Omental fat pad (tissue), 4 donors: ENCODE data around the gene ZNF491. TPM values are rescaled to one million over a fixed set of nuclear protein-coding genes. Genes with fewer than 3 reads are reported as not detected.
A peak's percentile ranks its signal among the peaks of the same experiment; 100 is the strongest.
"Not testable (repeated sequence)": the region's sequence is repeated elsewhere in the genome, so short reads cannot be mapped to it uniquely, and the experiment has no call there.

Experiments
- ATAC-seq: fragments of 150-250 bp; one replicate; pipeline ENCODE4 v1.9.1; 2016; ENCODE audit warnings: mild to moderate bottlenecking, moderate library complexity; ENCODE audit not compliant: low FRiP score
- DNase-seq: peaks from one replicate; pipeline ENCODE4 v3.0.0-alpha.2; 2019; ENCODE audit warnings: low spot score
- total RNA-seq, 4 donors: library from RNA; depleted of rRNA; stranded (reverse); fragments of >200 nt; gene quantifications; one replicate each; pipeline ENCODE4 v1.1.0, GENCODE V29; 2016
- TF ChIP-seq, protein P1 (sequence below), 3 donors: fragments of 450-650 bp; IDR thresholded peaks; one replicate each; pipeline ENCODE4 v1.5.1; 2016 to 2017; ENCODE audit warnings: antibody characterized with exemption in 3 of 3, mild to moderate bottlenecking in 3 of 3, moderate library complexity in 2 of 3

Gene ZNF491
- total RNA-seq, 4 donors from 2014 or later, result 0.36 to 3.9 (median 0.76) TPM

DNA sequence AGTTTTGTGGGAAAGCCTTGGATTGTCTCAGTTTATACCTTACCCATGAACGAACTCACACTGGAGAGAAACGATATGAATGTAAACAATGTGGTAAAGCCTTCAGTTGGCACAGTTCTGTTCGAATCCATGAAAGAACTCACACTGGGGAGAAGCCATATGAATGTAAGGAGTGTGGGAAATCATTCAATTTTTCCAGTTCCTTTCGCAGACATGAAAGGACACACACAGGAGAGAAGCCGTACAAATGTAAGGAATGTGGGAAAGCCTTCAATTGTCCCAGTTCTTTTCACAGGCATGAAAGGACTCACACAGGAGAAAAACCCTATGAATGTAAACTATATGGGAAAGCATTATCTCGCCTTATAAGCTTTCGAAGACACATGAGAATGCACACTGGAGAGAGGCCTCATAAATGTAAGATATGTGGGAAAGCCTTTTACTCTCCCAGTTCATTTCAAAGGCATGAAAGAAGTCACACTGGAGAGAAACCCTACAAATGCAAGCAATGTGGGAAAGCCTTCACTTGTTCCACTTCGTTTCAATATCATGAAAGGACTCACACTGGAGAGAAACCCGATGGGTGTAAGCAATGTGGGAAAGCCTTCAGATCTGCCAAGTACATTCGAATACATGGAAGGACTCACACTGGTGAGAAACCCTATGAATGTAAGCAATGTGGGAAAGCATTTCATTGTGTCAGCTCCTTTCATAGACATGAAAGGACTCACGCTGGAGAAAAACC lies 8.2 kb downstream of the ZNF491 start:
- TF ChIP-seq, protein P1, sequence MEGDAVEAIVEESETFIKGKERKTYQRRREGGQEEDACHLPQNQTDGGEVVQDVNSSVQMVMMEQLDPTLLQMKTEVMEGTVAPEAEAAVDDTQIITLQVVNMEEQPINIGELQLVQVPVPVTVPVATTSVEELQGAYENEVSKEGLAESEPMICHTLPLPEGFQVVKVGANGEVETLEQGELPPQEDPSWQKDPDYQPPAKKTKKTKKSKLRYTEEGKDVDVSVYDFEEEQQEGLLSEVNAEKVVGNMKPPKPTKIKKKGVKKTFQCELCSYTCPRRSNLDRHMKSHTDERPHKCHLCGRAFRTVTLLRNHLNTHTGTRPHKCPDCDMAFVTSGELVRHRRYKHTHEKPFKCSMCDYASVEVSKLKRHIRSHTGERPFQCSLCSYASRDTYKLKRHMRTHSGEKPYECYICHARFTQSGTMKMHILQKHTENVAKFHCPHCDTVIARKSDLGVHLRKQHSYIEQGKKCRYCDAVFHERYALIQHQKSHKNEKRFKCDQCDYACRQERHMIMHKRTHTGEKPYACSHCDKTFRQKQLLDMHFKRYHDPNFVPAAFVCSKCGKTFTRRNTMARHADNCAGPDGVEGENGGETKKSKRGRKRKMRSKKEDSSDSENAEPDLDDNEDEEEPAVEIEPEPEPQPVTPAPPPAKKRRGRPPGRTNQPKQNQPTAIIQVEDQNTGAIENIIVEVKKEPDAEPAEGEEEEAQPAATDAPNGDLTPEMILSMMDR (IDR thresholded peaks at IDR 0.05), result no peak
- no peak for DNase-seq
- ATAC-seq, result no peak

DNA sequence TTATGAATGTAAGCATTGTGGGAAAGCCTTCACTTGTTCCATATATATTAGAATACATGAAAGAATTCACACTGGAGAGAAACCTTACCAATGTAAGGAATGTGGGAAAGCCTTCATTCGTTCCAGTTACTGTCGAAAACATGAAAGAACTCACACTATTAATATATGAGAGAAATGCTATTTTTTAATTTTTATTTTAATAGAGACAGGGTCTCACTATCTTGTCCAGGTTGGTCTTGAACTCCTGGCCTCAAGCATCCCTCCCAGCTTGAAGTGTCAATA lies 8.7 kb downstream of the ZNF491 start:
- TF ChIP-seq, protein P1 (IDR thresholded peaks at IDR 0.05), result no peak
- no peak for DNase-seq
- ATAC-seq, result no peak

DNA sequence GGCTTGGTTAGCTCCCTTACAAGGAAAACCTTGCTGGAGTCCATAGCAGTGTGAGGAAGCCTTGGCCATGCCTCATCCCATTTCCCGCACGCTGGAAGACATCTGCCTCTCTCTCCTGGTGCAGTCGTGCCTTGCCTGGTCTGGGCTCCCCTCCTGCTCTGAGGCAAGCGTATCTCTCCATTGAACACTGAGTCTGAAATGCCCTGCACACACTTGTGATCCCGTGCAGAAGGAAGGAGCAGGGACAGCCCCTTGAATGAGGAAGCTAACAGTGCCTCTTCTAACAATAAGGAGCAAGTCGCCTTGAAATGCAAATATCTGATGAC lies 15.3 kb downstream of the ZNF491 start:
- DNase-seq (no peak), ATAC-seq (peak; percentile 52)
- TF ChIP-seq, protein P1 (IDR thresholded peaks at IDR 0.05), result no peak

DNA sequence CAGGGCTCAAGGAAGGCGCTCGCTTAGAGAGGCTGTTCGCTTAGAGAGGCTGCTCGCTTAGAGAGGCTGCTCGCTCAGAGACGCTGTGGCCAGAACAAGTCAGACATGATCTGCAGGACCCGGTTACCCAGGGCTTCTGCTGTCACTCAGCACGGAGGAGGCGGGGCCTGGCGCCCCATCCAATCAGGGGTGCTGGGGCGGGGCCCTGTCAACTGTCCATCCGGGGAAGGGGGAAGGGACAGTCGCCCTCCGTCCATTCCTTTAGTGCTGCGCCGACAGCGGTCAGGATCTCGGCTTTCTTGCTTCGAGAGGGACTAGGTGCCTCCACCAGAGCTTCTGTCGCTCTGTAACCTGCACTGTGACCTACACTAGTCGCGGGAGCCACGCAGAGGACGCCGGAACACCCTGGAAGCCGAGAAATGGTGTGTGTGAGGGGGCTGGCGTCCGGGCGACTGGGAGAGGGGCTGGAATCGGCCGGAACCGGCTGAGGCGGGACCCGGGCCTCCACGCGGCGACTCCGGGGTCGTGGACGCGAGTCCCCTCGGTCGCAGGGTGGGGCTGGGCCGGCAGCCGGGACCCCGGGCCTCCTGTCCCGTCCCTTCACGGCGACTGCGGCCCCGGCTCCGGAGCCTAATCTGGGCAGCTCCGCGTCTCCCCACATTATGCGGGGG lies 15.8 kb downstream of the ZNF491 start, which contains the start of gene ZNF440:
TSS of gene ZNF440 (plus strand) at position 245 of the 671 bp plus-strand sequence. CDS start at position 420, 175 bp downstream.
- DNase-seq (peak; percentile 89), ATAC-seq (peak; percentile 99)
- TF ChIP-seq, protein P1 (IDR thresholded peaks at IDR 0.05), result no peak

DNA sequence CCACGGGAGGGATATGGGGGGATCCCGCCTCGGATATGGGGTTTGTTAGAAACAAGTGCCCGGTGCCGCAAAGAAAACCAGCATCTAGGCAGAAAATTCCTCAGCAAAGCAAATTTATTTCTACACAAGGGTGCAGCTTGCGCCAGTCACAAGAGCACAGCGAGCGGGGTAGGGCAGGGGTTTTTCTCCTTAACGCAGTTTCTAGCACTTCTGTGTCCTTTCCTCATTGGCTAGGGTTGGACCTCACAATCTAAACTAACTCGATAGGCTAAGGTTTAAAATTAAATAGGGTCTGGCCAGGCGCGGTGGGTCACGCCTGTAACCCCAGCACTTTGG lies 16.3 kb downstream of the ZNF491 start:
- TF ChIP-seq, protein P1 (IDR thresholded peaks at IDR 0.05), result no peak
- no peak for DNase-seq
- peak; percentile 19 for ATAC-seq

DNA sequence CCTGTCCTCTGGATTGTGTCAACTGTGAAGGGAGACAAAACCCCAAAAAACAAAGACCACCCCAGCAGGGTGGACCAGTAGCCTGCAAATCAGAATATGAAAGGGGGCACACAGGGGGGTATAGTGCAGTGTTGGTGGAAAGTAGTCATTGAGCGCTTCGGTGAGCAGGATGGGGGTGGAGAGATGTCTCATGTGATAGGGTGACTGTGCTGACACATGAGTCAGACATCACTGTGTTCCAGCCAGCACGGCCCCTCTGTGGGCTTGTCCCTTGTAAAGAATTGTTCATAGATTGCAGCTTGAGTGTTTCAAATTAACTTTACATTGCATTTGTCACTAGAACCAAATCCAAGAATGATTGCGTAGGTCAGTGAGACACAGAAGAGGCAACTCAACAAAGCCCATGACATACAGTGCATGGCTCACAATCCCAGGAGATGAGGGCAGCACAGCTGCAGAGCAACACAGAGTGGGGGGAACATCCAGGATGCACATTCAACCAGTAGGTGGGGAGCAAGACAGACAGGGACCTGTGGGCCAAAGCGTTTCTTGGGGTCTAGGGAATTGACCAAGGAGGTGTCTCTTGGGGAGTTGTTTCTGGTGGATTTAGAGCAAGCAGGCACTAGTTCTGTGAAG lies 23.3 kb downstream of the ZNF491 start:
- TF ChIP-seq, protein P1 (IDR thresholded peaks at IDR 0.05), result no peak
- ATAC-seq, result no peak

DNA sequence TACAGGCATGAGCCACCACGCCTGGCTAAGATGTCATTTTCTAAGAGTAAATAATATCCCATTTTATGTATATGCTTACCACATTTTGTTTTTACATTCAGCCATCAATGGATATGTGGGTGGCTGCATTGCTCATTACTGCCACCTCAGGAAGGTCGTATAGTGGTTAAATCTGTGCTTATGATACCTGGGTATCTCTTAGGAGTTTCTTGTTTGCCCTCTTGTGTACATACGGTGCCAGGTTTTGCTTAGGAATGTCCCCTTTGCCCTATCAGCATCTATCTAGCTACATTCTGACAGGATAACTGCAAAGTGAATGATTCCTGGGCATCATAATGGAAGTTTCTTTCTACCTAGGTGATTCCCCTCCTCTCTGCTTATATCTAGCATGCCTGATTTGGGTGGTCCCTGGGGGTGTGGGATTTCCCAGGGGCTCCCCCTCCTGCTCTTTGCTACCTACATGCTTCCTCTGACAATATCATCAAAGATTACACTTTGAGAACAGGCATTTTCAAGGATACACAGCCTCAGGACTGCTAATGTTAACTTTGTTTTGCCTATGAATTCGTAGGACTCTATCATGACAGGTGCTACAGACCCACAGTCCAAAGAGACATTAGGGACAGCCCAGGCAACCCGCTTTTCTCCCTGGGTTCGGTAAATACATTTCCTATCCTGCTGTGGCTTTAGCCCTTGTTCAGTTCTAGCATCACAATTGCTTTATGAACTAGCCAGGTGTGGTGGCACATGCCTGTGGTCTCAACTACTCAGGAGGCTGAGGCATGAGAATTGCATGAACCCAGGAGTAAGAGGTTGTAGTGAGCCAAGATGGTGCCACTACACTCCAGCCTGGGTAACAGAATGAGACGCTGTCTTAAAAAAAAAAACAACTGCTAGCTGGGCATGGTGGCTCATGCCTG lies 30.9 kb downstream of the ZNF491 start:
- ATAC-seq, result not testable (repeated sequence)

More for the DNA sequence above, 23.3 kb downstream of the ZNF491 start:
- no peak for DNase-seq

More for the DNA sequence above, 30.9 kb downstream of the ZNF491 start:
- not testable (repeated sequence) for DNase-seq
